Left forelimb (tissue), 1 donor: ENCODE measurements around the gene WDR81.
"Not testable (repeated sequence)": the region's sequence is repeated elsewhere in the genome, so short reads cannot be mapped to it uniquely, and the experiment has no call there.

Source experiments
- DNase-seq: peaks from one replicate; pipeline ENCODE4 v3.0.0-alpha.2; 2018; ENCODE audit warnings: low spot score

WDR81 gene

GRCh38 chr17:1724351-1724868 is at the start of gene WDR81:
Gene WDR81 (plus strand): TSS chr17:1724704. CDS start chr17:1724960, 256 bp downstream.
- peak; percentile 89 for DNase-seq

GRCh38 chr17:1676401-1676800 is 48.1 kb upstream of the WDR81 start:
- DNase-seq = no peak

DNA sequence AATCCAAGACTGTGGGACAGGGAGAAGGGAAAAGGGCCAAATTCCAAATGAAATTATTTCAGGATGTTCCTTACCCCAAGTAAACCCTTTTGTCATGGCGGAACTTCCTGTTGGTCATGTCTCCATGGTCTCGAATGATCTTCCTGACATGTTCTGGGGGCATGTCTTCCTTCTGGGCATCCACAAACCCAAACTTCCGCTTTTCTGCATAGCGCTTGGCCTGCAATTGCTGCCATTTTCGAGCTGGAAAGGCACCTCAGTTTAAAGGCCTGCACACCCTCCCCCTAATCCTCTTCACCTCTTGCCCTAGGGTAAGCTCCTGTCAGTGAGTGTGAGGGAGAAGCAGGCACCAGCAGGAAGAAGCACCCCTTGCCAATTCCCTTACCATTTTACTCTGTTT is 41.0 kb upstream of the WDR81 start:
- no peak for DNase-seq

DNA sequence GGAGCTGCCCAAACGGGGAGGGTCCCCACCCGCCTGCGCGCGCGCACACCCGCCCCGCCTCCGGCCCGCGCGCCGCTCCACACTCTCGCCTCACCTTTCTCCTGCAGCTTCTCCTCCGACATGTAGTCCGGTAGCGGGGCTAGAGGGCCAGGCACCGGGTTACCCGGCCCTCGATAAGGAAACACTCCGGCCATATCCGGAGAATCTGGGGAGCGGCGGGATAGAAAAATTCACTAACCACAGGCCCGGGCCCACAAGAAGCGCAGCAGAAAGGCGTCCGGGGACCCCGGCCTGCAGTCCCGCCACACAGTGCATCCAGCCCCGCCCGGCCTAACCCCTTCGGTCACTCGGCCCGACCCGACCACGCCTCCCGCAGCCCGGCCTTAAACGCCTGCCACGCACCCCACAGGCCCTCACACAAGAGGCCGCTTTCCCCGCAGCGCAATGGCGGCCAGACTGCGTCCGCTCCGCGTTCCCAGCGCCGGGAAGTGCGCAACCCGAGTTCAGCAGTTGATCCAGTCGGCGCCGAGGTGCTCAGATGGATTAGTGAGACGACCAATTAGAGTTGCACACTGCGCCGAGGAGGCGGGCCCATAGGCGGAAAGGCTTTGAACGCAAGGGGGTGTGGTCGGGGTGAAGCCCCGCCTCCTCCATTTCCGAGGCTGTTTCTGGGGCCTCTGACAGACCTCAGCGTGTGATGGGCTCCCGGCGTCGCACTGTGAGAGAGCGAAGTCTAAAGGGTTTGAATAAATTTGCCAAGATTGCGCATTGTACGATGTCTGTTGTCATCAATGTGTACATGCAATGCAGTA is 39.9 kb upstream of the WDR81 start, which contains the start of gene PRPF8:
PRPF8 (minus strand) TSS at position 490 of the 812 bp plus-strand sequence; CDS start at position 194, 296 bp downstream.
- DNase-seq = peak; percentile 97

- DNase-seq = no peak
Observed at GRCh38 chr17:1686086-1686485, 38.4 kb upstream of the WDR81 start.

DNA sequence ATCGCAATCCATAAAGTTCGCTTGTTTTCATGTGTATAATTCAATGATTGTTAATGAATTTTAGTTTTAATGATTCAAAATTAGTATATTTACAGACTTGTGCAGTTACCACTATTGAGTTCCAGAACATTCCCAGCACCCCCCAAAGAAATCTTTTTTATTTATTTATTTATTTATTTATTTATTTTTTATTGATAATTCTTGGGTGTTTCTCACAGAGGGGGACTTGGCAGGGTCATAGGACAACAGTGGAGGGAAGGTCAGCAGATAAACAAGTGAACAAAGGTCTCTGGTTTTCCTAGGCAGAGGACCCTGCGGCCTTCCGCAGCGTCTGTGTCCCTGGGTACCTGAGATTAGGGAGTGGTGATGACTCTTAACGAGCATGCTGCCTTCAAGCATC is 36.1 kb upstream of the WDR81 start:
- DNase-seq = not testable (repeated sequence)

DNA sequence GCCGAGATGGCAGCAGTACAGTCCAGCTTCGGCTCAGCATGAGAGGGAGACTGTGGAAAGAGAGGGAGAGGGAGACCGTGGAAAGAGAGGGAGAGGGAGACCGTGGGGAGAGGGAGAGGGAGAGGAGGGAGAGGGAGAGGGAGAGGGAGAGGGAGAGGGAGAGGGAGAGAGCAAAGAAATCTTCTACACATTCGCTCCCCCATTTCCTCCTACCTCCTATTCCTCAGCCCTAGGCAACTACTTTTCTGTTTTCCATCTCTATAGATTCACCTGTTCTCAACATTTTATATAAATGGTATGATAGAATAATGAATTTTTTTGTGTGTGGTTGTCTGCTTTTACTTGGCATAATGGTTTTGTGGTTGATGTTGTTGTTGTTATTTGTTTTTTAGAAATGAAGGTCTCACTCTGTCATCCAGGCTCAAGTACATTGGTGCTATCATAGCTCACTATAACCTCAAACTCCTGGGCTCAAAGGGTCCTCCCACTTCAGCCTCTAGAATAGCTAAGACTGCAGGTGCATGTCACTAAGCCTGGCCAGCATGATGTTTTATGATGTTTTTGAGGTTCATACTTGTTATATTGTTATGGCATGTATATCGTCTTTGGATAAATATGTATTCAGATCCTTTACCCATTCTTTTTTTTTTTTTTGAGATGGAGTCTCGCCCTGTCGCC is 33.8 kb upstream of the WDR81 start:
- DNase-seq = no peak

- DNase-seq = no peak
Observed at GRCh38 chr17:1693339-1693738, 31.2 kb upstream of the WDR81 start.

GRCh38 chr17:1695365-1695764 is 29.1 kb upstream of the WDR81 start:
- no peak for DNase-seq

GRCh38 chr17:1697681-1698080 is 26.8 kb upstream of the WDR81 start:
- no peak for DNase-seq

DNA sequence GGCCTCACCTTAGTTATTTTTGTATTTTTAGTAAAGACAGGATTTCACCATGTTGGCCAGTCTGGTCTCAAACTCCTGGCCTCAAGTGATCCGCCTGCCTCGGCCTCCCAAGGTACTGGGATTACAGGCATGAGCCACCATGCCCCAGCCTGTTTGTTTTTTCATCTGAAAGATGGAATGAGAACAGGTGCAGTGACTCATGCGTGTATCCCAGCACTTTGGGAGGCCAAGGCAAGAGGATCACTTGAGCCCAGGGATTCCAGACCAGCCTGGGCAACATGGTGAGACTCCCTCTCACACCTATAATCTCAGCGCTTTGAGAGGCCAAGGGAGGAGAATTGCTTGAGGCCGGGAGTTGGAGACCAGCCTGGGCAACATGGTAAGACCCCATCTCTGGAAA is 24.6 kb upstream of the WDR81 start:
- DNase-seq = not testable (repeated sequence)

DNA sequence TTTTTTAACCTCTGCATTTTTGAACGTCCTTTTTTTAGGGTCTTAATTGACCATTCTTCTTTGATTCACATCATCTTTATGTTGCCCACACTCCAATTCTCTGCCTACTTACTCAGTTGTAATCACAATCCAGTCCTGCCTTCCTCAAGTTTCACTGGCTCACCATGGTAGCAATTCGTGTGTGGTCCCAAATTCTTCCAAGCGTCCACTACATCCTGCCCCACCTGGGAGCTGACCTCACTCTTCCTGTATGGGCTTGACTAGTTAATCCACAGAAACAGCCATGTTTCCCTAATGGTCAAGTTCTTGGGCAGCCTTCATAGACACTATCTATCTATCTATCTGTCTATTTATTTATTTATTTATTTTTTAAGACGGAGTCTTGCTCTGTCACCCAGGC is 21.4 kb upstream of the WDR81 start:
- DNase-seq = no peak

DNA sequence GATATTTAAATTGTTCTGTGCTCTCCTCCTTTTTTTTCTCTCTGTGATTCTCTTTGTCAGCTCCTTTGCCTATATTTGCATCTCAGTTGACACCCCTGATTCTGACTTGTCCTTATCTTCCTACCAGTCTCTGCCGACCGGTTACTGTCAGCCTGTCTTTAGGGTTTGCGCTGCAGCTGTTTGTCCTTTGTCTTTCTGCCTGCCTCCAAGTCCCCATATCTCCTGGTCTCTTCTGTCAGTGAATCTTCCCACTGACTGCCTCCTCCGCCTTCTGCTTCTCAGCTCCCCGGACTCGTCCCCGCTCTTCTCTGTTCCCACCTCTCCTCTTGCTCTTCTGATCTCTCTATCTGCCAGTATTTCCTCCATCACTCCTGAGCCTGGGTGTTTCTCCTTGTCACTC is 19.5 kb upstream of the WDR81 start:
- no peak for DNase-seq

DNA sequence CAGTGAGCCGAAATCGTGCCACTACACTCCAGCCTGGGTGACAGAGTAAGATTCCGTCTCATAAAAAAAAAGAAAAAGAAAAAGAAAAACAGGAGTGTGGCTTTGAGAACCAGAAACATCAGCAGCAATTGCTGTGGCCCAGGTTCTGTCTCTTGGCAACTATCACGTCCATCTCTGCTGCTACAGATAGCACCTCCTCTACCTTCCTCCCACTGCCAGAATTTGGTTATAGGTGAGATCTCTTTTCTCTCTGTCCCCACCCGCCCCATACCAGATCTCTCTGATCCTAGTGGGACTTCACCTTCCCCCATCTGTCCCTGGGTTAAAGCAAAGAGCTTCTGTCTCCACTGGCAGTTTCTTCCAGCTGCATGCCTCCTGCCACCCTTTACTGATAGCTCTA is 17.4 kb upstream of the WDR81 start:
- DNase-seq = no peak

DNA sequence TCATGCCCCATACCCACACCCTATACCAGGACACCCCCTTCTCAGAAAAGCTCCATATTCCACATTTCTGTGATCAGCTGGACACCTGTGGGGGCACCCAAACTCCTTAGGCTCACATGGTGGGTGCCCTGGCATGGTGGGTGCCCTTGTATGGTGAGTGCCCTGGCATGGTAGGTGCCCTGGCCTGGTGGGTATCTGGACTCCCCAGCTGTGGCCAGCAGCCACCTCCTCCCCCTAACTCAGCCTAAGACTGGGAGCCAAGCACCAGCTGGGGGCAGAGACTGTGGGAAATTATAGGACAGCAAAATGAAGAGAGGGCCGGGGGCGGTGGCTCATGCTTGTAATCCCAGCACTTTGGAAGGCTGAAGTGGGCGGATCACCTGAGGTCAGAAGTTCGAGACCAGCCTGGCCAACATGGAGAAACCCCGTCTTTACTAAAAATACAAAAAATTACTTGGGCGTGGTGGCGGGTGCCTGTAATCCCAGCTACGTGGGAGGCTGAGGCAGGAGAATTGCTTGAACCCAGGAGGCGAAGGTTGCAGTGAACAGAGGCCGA is 15.6 kb upstream of the WDR81 start:
- DNase-seq = not testable (repeated sequence)

GRCh38 chr17:1709403-1709951 is 15.0 kb upstream of the WDR81 start:
- DNase-seq = no peak

DNA sequence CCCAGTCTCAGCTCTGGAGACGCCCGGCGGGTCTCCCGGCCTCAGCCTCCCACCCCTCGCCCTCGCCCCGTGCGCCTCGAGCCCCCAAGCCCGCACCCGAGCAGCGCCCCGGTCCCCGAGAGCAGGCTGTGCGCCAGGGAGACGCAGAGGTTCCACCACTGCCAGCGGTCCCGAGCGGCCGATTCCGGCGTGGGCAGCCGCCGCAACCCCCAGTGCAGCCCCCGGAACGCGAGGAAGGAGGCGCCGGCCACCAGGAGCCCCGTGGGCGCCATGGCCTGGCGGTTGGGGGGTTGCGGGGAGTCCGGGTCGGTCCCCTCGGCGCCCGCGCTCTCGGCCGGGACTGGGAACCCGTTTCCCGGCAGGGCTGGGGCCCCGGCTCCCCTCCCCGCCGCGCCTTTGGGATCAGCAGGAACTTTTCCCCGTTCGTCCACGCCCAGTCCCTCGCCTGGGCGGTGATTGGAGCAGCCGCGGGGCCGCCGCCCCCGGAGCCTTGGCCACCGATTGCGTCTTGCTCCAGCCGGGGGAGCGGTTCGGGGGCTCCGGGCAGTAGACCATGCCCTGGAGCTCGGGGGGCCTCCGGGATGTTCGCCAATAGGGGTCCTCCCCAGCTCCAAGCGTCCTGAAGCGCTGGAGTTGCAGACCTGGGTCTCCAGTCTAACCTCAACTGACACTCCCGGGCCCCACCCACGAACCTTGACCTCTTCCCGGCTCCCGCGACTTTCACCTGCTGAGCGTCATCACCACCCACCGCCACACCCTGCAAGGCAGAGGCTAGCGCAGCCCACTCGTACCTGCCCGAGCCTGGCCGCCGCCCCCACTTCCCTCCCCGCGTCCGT is 14.3 kb upstream of the WDR81 start, which contains the start of gene TLCD2:
TLCD2 (minus strand) TSS at position 407 of the 836 bp plus-strand sequence; CDS start at position 272, 135 bp downstream.
- DNase-seq = peak; percentile 83

GRCh38 chr17:1710807-1711553 is 13.5 kb upstream of the WDR81 start:
- DNase-seq = no peak

- no peak for DNase-seq
Observed at GRCh38 chr17:1711804-1712203, 12.7 kb upstream of the WDR81 start.

DNA sequence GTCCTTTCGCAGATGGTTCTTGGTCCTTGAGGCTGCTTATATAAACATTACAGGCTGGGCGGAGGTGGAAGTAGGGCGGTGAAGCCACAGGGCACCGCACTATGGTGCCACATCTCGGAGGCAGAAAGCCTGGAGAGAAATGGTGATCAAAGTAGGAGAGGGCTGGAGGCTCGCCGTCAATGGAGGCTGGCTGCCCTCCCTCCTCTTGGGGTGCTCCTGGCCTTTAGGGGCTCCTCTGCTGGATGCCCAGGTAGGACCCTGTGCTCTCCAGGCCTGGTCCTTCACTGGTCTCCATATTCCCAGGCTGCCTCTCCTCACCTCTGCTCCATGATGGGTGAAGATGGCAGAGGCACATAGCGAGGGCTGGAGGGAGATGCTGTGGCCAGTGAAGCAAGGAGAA is 12.2 kb upstream of the WDR81 start:
- no peak for DNase-seq
